ENCODE measurements around the gene SLC35B2.

Gene SLC35B2

GRCh38 chr6:44285552-44286284 lies 28.4 kb upstream of the SLC35B2 start:
- no peak for TF ChIP-seq ZFX (IDR thresholded peaks at IDR 0.05)
- TF ChIP-seq CTCF (conservative IDR thresholded peaks at IDR 0.05) = no peak
- no peak overlapping the region for H3K27ac ChIP-seq

GRCh38 chr6:44284867-44285266 lies 27.5 kb upstream of the SLC35B2 start:
- no peak overlapping the region for H3K27ac ChIP-seq
- TF ChIP-seq CTCF (conservative IDR thresholded peaks at IDR 0.05) = no peak
- no peak for TF ChIP-seq ZFX (IDR thresholded peaks at IDR 0.05)

GRCh38 chr6:44284121-44284520 lies 26.8 kb upstream of the SLC35B2 start:
- TF ChIP-seq ZFX (IDR thresholded peaks at IDR 0.05) (no peak), CTCF (conservative IDR thresholded peaks at IDR 0.05) (no peak)
- H3K27ac ChIP-seq = no peak overlapping the region

- TF ChIP-seq CTCF (conservative IDR thresholded peaks at IDR 0.05) (no peak), ZFX (IDR thresholded peaks at IDR 0.05) (no peak)
Observed at GRCh38 chr6:44278774-44279697, 21.7 kb upstream of the SLC35B2 start.

GRCh38 chr6:44278315-44278714 lies 21.0 kb upstream of the SLC35B2 start:
- TF ChIP-seq CTCF (conservative IDR thresholded peaks at IDR 0.05) (no peak), ZFX (IDR thresholded peaks at IDR 0.05) (no peak)

More at GRCh38 chr6:44278774-44279697, 21.7 kb upstream of the SLC35B2 start:
- no peak overlapping the region for H3K27ac ChIP-seq

GRCh38 chr6:44277763-44278162 lies 20.4 kb upstream of the SLC35B2 start:
- H3K27ac ChIP-seq = no peak overlapping the region
- TF ChIP-seq CTCF (conservative IDR thresholded peaks at IDR 0.05) = no peak
- no peak for TF ChIP-seq ZFX (IDR thresholded peaks at IDR 0.05)

More at GRCh38 chr6:44278315-44278714, 21.0 kb upstream of the SLC35B2 start:
- no peak overlapping the region for H3K27ac ChIP-seq
